GM18867 (cell line): Measurements from ENCODE around the gene PKNOX2.

Experiments
- ATAC-seq: cut with Tn5 transposase; IDR thresholded peaks from one replicate; pipeline ENCODE4 v1.9.1; 2021; ENCODE audit warnings: mild to moderate bottlenecking, moderate library complexity; ENCODE audit not compliant: unreplicated experiment

Gene PKNOX2

GRCh38 chr11:125154378-125155099, 10.0 kb upstream of the PKNOX2 start:
- ATAC-seq: no peak

DNA sequence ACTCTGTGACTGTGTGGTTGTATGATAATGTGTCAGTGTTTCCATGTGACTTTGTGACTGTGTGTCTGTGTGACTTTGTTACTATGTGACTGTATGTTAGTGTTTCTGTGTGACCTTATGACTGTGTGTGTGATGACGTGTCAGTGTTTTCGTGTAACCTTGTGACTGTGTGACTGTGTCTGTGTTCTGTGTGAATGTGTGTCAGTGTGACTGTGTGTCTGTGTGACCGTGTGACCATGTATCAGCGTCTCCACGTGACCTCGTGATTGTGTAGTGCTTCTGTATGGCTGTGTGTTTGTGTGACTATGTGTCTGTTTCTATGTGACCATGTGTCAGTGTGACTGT, 9.5 kb upstream of the PKNOX2 start:
- no peak for ATAC-seq

DNA sequence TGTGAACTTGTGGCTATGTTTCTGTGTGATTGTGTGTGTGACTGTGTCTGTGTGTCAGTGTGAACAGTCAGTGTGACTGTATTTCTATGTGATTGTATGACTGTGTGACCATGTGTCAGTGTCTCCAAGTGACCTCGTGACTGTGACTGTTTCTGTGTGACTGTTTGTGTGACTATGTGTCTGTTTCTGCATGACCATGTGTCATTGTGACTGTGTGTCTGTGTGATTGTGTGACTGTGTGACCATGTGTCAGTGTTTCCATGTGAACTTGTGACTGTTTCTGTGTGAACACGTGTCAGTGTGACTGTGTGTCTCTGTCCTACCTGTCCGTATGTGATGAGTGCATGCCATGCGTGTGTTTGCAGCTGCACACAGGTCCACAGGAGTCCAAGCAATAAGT, 8.8 kb upstream of the PKNOX2 start:
- no peak for ATAC-seq

GRCh38 chr11:125156346-125157117, 8.0 kb upstream of the PKNOX2 start:
- no peak for ATAC-seq

GRCh38 chr11:125157118-125157733, 7.3 kb upstream of the PKNOX2 start:
- ATAC-seq: no peak

- no peak for ATAC-seq
Measured at GRCh38 chr11:125157953-125158680, 6.4 kb upstream of the PKNOX2 start.

DNA sequence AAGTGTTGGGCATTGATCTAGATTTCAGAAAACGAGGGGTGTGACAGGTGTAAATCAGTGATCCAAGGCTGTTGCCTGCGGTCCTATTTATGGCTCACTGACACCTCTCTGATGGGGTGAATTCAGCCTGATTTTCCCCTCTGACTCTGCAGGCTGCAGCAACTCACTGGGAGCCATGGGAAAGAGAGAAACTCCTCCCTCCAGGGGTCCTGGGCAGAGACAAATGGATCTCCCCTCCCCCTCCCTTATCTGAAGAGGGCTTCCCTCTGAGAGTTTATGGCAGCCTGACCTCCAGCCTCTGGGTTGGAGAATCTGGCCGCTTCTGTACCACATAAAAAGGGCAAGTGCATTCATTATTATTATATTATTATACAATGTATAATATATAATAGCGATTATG, 1.8 kb upstream of the PKNOX2 start:
- no peak for ATAC-seq

- ATAC-seq: no peak
Measured at GRCh38 chr11:125163431-125164063, 1.0 kb upstream of the PKNOX2 start.

- no peak for ATAC-seq
Measured at GRCh38 chr11:125164091-125164421, 495 bp upstream of the PKNOX2 start.

- peak; percentile 16 for ATAC-seq
Measured at GRCh38 chr11:125165111-125165842, 726 bp downstream of the PKNOX2 start.

GRCh38 chr11:125165843-125166763, 1.6 kb downstream of the PKNOX2 start:
- ATAC-seq: no peak

- no peak for ATAC-seq
Measured at GRCh38 chr11:125166764-125167291, 2.3 kb downstream of the PKNOX2 start.

DNA sequence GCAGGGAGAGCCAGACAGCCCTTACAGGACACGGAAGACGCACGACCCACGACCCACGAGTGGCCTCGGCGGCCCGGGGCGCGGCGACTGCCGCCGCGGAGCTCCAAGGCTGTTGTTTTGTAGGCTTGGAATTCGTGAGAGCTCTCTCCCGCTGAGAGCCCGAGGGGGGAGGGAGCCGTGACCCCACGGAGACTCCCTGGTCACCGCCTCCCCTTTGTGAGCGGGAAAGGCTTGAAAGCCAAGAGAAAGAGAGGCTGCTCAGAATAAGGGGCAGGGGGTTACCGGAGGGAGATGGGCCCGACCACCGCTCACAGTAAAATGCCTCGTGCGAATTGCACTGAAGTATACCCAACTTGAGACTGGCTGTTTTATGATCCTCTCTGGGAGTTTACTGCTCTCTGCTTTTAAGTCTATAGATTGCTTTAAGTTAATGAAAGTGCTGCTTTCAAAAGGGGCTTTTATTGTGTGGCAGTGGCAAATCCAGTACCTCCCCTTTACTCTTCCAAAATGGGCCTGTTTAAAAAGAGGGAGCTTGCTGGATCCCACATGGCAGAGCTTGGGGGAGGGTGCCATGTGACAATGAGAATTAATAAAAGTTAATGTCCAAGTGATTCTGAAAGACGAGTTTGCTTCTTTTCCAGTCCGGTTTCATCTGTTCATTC, 2.9 kb downstream of the PKNOX2 start:
- ATAC-seq: no peak

DNA sequence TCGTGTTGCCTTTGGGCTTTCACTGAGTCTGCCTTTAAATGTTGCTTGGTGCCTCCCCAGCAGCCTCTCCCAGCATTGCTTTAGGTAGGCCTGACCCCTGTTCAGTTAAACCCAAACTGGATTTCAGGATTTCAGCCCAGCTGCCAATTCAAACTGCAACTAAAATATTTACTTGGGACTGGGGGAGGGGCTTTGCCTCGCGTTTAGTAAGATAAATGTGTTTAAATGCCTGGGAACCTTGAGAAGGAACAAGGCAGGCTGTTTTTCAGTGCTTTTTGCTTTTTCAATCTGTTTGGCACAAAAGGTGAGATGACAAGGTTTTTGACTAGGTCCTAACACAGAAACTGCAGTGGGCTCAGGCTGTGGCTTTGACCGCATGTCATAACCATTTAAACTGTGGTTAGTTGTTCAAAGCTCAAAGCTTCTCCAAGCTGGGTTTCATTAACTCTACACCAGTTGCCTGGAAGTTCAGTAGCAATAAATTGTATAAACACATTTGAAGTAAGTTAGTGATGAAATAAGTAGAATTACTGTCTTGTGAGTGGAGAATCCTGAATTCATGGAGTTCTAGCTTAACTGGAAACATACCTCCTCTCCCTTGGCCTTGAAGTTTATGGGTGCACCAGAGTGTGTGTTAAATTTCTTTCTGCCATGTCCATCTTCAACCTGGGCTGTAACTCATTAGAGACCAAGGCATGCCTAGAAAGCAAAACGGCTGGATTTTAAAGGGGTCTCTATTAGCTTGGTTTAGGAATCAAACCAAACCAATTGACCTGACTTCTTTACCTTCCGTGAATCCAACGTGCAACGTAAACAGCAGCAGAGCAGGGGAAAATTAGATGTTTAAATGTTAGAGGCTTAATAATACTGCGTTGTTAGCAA, 3.6 kb downstream of the PKNOX2 start:
- peak; percentile 36 for ATAC-seq

- no peak for ATAC-seq
Measured at GRCh38 chr11:125168918-125169456, 4.4 kb downstream of the PKNOX2 start.

DNA sequence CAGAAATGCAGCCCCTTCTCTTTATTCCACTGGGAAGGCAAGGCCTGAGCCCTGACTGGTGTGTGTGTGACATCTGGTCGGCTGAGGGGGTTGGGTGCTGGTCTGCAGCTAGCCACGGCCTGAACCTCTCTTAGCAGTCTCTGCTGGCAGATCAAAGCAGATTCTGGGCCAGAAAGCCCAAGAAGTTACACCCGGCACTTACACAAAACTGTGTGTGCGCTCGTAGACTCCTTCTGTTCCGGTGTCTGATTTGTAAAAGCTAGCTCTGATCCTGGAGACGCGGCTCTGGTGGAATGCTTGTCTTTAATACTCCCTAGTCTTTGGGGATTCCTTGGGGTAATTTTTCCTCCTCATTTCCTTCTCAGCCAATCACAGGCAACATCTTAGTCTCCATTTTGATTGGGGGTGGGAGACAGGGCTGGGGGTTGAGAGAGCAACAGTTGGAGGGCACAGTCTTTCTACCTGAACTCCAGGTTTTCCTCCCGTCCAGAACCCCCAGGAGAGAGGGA, 5.5 kb downstream of the PKNOX2 start:
- ATAC-seq: no peak

- ATAC-seq: no peak
Measured at GRCh38 chr11:125170510-125171031, 6.0 kb downstream of the PKNOX2 start.
